Natural killer cell (primary cell): ENCODE results near the gene NUDT9. TPM values are rescaled to one million over a fixed set of nuclear protein-coding genes. Genes with fewer than 3 reads are reported as not detected.

Experiments used
- ATAC-seq, 3 donors: fragments of 150-1000 bp in 2 of 3; fragments of 200-7000 bp in 1 of 3; cut with Tn5 transposase; 1 replicate in 1 of 3; 2 replicates in 2 of 3; pipeline ENCODE4 v1.10.0; 2021; ENCODE audit warnings: mild to moderate bottlenecking in 2 of 3, moderate library complexity in 2 of 3
- DNase-seq, 2 donors: peaks; one replicate each; pipeline versions ENCODE4 v3.0.0 to v3.0.0-alpha.2; 2013 to 2021; ENCODE audit warnings: mixed read lengths in 1 of 2
- H3K27ac ChIP-seq: one replicate; pipeline ENCODE4 v1.5.1; 2013; ENCODE audit warnings: mild to moderate bottlenecking, low read length
- H3K27me3 ChIP-seq: one replicate; pipeline ENCODE4 v1.6.1; 2013; ENCODE audit warnings: low read length; ENCODE audit not compliant: control insufficient read depth, insufficient read depth
- H3K36me3 ChIP-seq: one replicate; pipeline ENCODE4 v1.6.1; 2013; ENCODE audit warnings: low read length; ENCODE audit not compliant: control insufficient read depth, insufficient read depth
- H3K4me1 ChIP-seq: one replicate; pipeline ENCODE4 v1.6.1; 2013; ENCODE audit warnings: low read length; ENCODE audit not compliant: control insufficient read depth, insufficient read depth
- H3K4me3 ChIP-seq: one replicate; pipeline ENCODE4 v1.5.1; 2013; ENCODE audit warnings: low read length
- H3K9me3 ChIP-seq: one replicate; pipeline ENCODE4 v1.6.1; 2013; ENCODE audit warnings: low read length; ENCODE audit not compliant: control insufficient read depth, insufficient read depth
- H3K27ac Mint-ChIP-seq, 2 donors: one replicate each; pipeline ENCODE4 v1.8.0; 2022; ENCODE audit warnings: mild to moderate bottlenecking in 2 of 2, mixed read lengths in 2 of 2, moderate library complexity in 1 of 2
- H3K27me3 Mint-ChIP-seq, 2 donors: one replicate each; pipeline ENCODE4 v1.8.0; 2022; ENCODE audit warnings: low read depth in 2 of 2, mixed read lengths in 2 of 2
- H3K36me3 Mint-ChIP-seq: one replicate; pipeline ENCODE4 v1.8.0; 2022; ENCODE audit warnings: mixed read lengths
- H3K4me1 Mint-ChIP-seq, 2 donors: one replicate each; pipeline ENCODE4 v1.8.0; 2022; ENCODE audit warnings: mixed read lengths in 2 of 2
- H3K4me3 Mint-ChIP-seq: one replicate; pipeline ENCODE4 v1.8.0; 2022; ENCODE audit warnings: mild to moderate bottlenecking, moderate library complexity, mixed read lengths
- H3K9me3 Mint-ChIP-seq, 2 donors: one replicate each; pipeline ENCODE4 v1.8.0; 2022; ENCODE audit warnings: mixed read lengths in 2 of 2
- CTCF ChIP-seq: fragments of 200-600 bp; IDR thresholded peaks from one replicate; pipeline ENCODE4 v1.8.0; 2022; ENCODE audit warnings: antibody characterized with exemption
- WGBS: methylation state at CpG from one replicate; pipeline ENCODE4 v1.1.7; 2013; ENCODE audit warnings: missing lambda C conversion rate; ENCODE audit not compliant: insufficient coverage; 5-methylcytosine and 5-hydroxymethylcytosine counted together
- intact Hi-C: fragments of 100-400 bp; cut with micrococcal nuclease; formaldehyde crosslinking; loops from one replicate; pipeline ENCODE4 v1.14.2; 2022
- total RNA-seq, 4 donors: library from RNA; stranded (reverse); fragments of 120-200 nt in 1 of 4; gene quantifications; one replicate each; pipeline versions ENCODE4 v1.2.3 to v1.2.4, GENCODE V29; 2013 to 2022

The NUDT9 gene
- total RNA-seq, 3 donors from 2014 or later (not counting 1 experiment from before 2014, with no cell fraction given) = 7.3 to 9.6 (median 9.5) TPM

DNA sequence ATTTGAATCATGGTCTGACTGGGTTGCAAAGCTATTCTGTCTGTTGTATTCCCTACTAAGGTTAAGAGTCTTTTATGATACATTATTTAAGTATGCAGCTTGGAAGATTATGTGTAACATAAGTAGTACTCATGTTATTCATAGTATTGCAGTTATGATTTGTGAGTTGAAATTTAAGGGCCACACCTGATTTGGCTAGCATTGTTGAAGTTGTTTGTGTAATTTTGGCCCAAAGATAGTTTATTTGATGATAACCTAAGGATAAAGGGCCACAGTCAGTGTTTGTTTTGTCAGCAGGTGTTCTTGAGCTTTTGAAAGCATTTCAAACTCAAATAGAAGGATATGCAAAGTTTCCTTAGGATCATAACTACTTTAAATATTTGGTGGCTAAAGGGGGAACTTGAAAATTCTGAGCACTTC lies 38.9 kb downstream of the NUDT9 start:
- Histone ChIP-seq H3K4me1 (no peaks in the 10 kb centered on the region), H3K9me3 (no peaks in the 10 kb centered on the region), H3K27me3 (no peaks in the 10 kb centered on the region), H3K4me3 (no peak overlapping the region), H3K36me3 (peaks cover 11% of the 10 kb centered on the region), H3K27ac (no peak overlapping the region)
- peaks cover 8% of the 10 kb centered on the region for H3K36me3 Mint-ChIP-seq
- H3K27me3 Mint-ChIP-seq = no peaks in the 10 kb centered on the region
- DNase-seq = no peak
- no peaks in the 10 kb centered on the region for H3K4me1 Mint-ChIP-seq
- ATAC-seq = no peak
- intact Hi-C loops = no loop called here
- TF ChIP-seq CTCF = no peak
- H3K9me3 Mint-ChIP-seq = no peaks in the 10 kb centered on the region
- H3K27ac Mint-ChIP-seq = no peak overlapping the region
- no peak overlapping the region for H3K4me3 Mint-ChIP-seq

DNA sequence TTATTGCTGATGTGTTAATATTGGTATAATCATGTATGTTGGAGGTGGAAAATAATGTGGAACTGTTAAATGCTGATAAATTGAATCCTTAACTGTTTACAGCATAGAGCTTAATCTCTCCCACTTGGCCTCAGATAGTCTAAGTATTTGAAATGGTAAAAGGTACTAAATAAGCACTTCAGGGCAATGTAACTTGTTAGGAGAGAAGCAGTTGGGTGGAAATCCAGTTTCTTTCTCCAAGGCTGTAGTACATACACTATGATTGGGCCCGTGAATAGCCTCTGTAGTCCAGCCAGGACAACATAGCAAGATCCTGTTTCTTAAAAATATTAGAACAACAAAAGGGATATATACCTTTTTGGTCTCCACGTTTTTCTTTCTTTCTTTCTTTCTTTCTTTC lies 39.7 kb downstream of the NUDT9 start:
- H3K27ac Mint-ChIP-seq = no peak overlapping the region
- H3K4me1 Mint-ChIP-seq = no peaks in the 10 kb centered on the region
- no peak overlapping the region for H3K27ac ChIP-seq
- no peaks in the 10 kb centered on the region for H3K27me3 Mint-ChIP-seq
- peaks cover 8% of the 10 kb centered on the region for H3K36me3 Mint-ChIP-seq
- no peak for TF ChIP-seq CTCF
- no peaks in the 10 kb centered on the region for H3K9me3 ChIP-seq
- WGBS = 100% methylated on average over 1 of the region's 2 CpGs
- intact Hi-C loops = no loop called here
- no peaks in the 10 kb centered on the region for H3K9me3 Mint-ChIP-seq
- no peak overlapping the region for H3K4me3 ChIP-seq
- H3K27me3 ChIP-seq = no peaks in the 10 kb centered on the region
- ATAC-seq (no peak), DNase-seq (no peak)
- H3K36me3 ChIP-seq = peaks cover 11% of the 10 kb centered on the region
- H3K4me1 ChIP-seq = no peaks in the 10 kb centered on the region
- no peak overlapping the region for H3K4me3 Mint-ChIP-seq

DNA sequence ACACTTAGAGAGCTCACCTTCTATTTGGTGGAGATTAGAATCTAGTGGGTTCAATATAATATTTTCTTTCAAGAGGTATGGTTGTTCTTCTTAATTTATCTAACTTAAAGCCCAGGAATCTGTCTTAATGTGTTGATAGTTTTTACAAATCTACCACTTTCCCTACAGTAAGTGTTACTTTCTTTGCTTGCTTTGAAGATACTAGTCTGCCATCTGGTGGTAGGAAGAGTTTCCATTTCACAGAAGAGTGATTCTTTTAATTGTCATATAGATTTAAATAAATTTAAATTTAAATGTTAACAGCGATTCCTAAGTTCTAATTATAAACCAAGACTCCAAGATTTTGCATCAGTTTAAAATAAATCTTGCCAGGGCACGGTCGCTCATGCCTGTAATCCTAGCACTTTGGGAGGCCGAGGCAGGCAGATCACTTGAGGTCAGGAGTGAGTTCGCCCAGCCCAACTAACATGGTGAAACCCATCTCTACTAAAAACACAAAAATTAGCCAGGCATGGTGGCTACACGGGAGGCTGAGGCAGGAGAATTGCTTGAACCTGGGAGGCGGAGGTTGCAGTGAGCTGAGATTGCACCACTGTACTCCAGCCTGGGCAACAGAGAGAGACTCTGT lies 43.5 kb downstream of the NUDT9 start:
- TF ChIP-seq CTCF = peak; percentile 77
- no peak overlapping the region for H3K27ac ChIP-seq
- intact Hi-C loops = loop anchor here (1.0 to 5.0 kb wide), 5 partner anchors 44 to 315 kb away; partner anchors contain the start of genes HSD17B11 and NUDT9
- no peak overlapping the region for H3K4me3 ChIP-seq
- ATAC-seq (peak in 2 of 3 donors; percentile 49 to 60), DNase-seq (peak in 1 of 2 donors; percentile 72)
- no peaks in the 10 kb centered on the region for H3K36me3 ChIP-seq
- H3K9me3 ChIP-seq = no peaks in the 10 kb centered on the region
- no peak overlapping the region for H3K27ac Mint-ChIP-seq
- no peak overlapping the region for H3K4me3 Mint-ChIP-seq
- H3K4me1 Mint-ChIP-seq = no peaks in the 10 kb centered on the region
- no peaks in the 10 kb centered on the region for H3K4me1 ChIP-seq
- WGBS = 80% methylated on average over 6 of the region's 7 CpGs
- no peaks in the 10 kb centered on the region for H3K9me3 Mint-ChIP-seq
- H3K27me3 Mint-ChIP-seq = no peaks in the 10 kb centered on the region
- no peaks in the 10 kb centered on the region for H3K36me3 Mint-ChIP-seq
- H3K27me3 ChIP-seq = no peaks in the 10 kb centered on the region

- 76% methylated on average over 6 of the region's 6 CpGs for WGBS
- no peak overlapping the region for H3K4me3 Mint-ChIP-seq
- H3K9me3 Mint-ChIP-seq = no peaks in the 10 kb centered on the region
- intact Hi-C loops = loop anchor here (5.0 kb wide), 2 partner anchors 77 to 117 kb away; partner anchors contain the start of gene HSD17B11
- Histone ChIP-seq H3K9me3 (no peaks in the 10 kb centered on the region), H3K36me3 (no peaks in the 10 kb centered on the region), H3K27me3 (no peaks in the 10 kb centered on the region), H3K4me1 (no peaks in the 10 kb centered on the region), H3K27ac (no peak overlapping the region), H3K4me3 (no peak overlapping the region)
- no peak for TF ChIP-seq CTCF
- no peaks in the 10 kb centered on the region for H3K4me1 Mint-ChIP-seq
- ATAC-seq (no peak), DNase-seq (no peak)
- no peak overlapping the region for H3K27ac Mint-ChIP-seq
- no peaks in the 10 kb centered on the region for H3K27me3 Mint-ChIP-seq
- H3K36me3 Mint-ChIP-seq = no peaks in the 10 kb centered on the region
Observed at GRCh38 chr4:87469390-87469789, 47.0 kb downstream of the NUDT9 start.
